Measurements from ENCODE around the gene PHTF2.
"Not testable (repeated sequence)": the region's sequence is repeated elsewhere in the genome, so short reads cannot be mapped to it uniquely, and the experiment has no call there.

Gene PHTF2

DNA sequence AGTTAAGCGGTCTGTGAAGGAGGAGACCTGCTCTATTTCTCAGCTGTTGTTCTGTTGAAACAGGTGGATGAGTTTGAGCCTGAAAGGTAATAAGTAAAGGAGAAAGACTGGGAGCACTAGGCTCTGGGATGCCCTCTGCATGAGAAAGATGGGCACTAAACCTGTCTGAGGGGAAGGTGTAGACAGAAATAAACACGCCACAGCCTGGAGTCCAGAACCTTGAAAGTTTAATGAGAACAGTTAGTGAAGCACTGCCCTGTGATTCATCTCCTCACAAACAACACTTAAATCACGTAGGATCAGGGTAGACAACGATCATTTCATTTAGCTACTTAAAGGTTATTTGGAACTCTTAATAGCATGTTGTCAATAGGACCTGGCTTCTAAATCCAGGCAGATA, 193.1 kb downstream of the PHTF2 start:
- no peak for TF ChIP-seq Cebpa-rat (IDR thresholded peaks at IDR 0.05)
- no peaks in the 10 kb centered on the region; a peak in 2 of 22 replicates for H3K9me3 ChIP-seq (replicated peaks in 1 of 11)
- peaks cover 0 to 7% (median 2%) of the 10 kb centered on the region in 10 experiments; a peak in 5 of 20 replicates for H3K4me1 ChIP-seq
- no peak overlapping the region for H3K4me2 ChIP-seq
- no peak overlapping the region for H3K27ac ChIP-seq
- H3K9ac ChIP-seq, result no peak overlapping the region
- H3K4me3 ChIP-seq, result no peak overlapping the region
- H3K36me3 ChIP-seq, result no peaks in the 10 kb centered on the region
- H4K20me1 ChIP-seq, result no peaks in the 10 kb centered on the region
- no peaks in the 10 kb centered on the region for H3K27me3 ChIP-seq

DNA sequence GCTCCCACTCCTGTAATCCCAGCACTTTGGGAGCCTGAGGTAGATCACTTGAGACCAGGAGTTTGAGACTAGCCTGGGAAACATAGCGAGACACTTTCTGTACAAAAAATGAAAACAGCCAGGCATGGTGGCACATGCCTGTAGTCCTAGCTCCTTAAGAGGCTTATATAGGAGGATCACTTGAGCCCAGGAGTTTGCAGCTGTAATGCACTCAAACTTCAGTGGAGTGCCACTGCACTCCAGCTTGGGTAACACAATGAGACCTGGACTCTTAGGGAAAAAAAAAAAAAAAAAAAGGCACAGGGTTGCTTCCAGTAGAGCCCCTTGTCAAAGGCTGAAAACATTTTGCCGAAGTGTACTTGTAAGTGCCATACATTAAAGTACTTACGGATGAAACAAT, 195.3 kb downstream of the PHTF2 start:
- Histone ChIP-seq H3K9ac (no peak overlapping the region), H4K20me1 (no peaks in the 10 kb centered on the region), H3K4me1 (peaks cover 0 to 7% (median 2%) of the 10 kb centered on the region in 10 experiments; a peak in 5 of 20 replicates), H3K4me3 (no peak overlapping the region), H3K27ac (no peak overlapping the region), H3K27me3 (no peaks in the 10 kb centered on the region), H3K4me2 (no peak overlapping the region), H3K36me3 (no peaks in the 10 kb centered on the region), H3K9me3 (replicated peaks in 1 of 11) (peaks cover 0 to under 1% (median 0%) of the 10 kb centered on the region in 11 experiments; a peak in 1 of 22 replicates)
- no peak for TF ChIP-seq Cebpa-rat (IDR thresholded peaks at IDR 0.05)

- Histone ChIP-seq H4K20me1 (no peaks in the 10 kb centered on the region), H3K4me1 (no peaks in the 10 kb centered on the region), H3K9me3 (replicated peaks in 1 of 11) (peaks cover 0 to 6% (median 0%) of the 10 kb centered on the region in 11 experiments; a peak in 1 of 22 replicates), H3K9ac (no peak overlapping the region), H3K27me3 (no peaks in the 10 kb centered on the region), H3K27ac (no peak overlapping the region), H3K4me2 (no peak overlapping the region), H3K4me3 (no peak overlapping the region), H3K36me3 (no peaks in the 10 kb centered on the region)
- no peak for TF ChIP-seq Cebpa-rat (IDR thresholded peaks at IDR 0.05)
Observed at GRCh38 chr7:77995717-77996116, 197.1 kb downstream of the PHTF2 start.

DNA sequence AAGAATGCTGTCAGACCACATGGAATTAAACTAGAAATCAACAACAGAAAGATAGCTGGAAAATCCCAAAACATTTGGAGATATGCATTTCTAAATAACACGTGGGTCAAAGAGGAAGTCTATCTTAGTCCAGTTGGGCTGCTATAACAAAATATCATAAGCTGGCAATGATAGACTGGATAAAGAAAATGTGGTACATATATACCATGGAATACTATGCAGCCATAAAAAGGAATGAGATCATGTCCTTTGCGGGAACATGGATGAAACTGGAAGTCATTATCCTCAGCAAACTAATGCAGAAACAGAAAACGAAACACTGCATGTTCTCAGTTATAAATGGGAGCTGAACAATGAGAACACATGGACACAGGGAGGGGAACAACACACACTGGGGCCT, 200.6 kb downstream of the PHTF2 start:
- not testable (repeated sequence) for H3K4me2 ChIP-seq; H3K36me3 ChIP-seq; H3K9me3 ChIP-seq (replicated peaks in 1 of 11); H4K20me1 ChIP-seq; H3K9ac ChIP-seq; H3K27me3 ChIP-seq; H3K4me1 ChIP-seq; H3K27ac ChIP-seq; H3K4me3 ChIP-seq

DNA sequence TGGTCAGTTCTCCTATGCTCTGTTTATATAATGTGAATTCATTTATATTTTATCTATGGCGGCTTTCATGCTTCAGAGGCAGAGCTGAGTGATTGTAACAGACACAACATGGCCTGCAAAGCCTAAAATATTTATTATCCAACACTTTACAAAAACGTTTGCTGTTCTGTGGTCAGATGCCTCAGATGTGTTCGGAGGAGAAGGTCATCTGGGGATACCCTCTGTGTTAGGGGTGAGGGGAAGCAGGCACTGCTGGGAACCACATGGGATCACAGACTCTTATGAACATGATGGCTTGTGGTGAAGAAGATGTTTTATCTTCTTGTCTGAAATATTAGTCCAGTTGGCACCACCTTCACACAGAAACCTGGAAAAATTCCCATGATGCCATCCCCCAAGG, 203.4 kb downstream of the PHTF2 start:
- H3K36me3 ChIP-seq, result no peaks in the 10 kb centered on the region
- H4K20me1 ChIP-seq, result no peaks in the 10 kb centered on the region
- H3K4me3 ChIP-seq, result no peak overlapping the region
- H3K9me3 ChIP-seq (replicated peaks in 1 of 11), result peaks cover 0 to 19% (median 7%) of the 10 kb centered on the region in 11 experiments; a peak in 5 of 22 replicates
- no peaks in the 10 kb centered on the region for H3K27me3 ChIP-seq
- H3K27ac ChIP-seq, result no peak overlapping the region
- H3K4me2 ChIP-seq, result peak overlapping the region in 2 of 11 experiments; percentile 0 to 7; a peak in 1 of 22 replicates
- no peak for TF ChIP-seq Cebpa-rat (IDR thresholded peaks at IDR 0.05)
- H3K9ac ChIP-seq, result no peak overlapping the region
- H3K4me1 ChIP-seq, result peaks cover 0 to 5% (median 0%) of the 10 kb centered on the region in 10 experiments; a peak in 2 of 20 replicates

GRCh38 chr7:78002715-78003114, 204.1 kb downstream of the PHTF2 start:
- Histone ChIP-seq H3K27me3 (no peaks in the 10 kb centered on the region), H3K9ac (no peak overlapping the region), H3K4me1 (peaks cover 0 to 5% (median 0%) of the 10 kb centered on the region in 10 experiments; a peak in 2 of 20 replicates), H3K4me2 (0 out of 22 replicates have a peak overlapping the region, but pooled peaks of 1 of the 11 experiments have one; percentile 7), H3K36me3 (no peaks in the 10 kb centered on the region), H3K27ac (no peak overlapping the region), H3K9me3 (replicated peaks in 1 of 11) (peaks cover 0 to 19% (median 7%) of the 10 kb centered on the region in 11 experiments; a peak in 5 of 22 replicates), H4K20me1 (no peaks in the 10 kb centered on the region), H3K4me3 (no peak overlapping the region)
- no peak for TF ChIP-seq Cebpa-rat (IDR thresholded peaks at IDR 0.05)

DNA sequence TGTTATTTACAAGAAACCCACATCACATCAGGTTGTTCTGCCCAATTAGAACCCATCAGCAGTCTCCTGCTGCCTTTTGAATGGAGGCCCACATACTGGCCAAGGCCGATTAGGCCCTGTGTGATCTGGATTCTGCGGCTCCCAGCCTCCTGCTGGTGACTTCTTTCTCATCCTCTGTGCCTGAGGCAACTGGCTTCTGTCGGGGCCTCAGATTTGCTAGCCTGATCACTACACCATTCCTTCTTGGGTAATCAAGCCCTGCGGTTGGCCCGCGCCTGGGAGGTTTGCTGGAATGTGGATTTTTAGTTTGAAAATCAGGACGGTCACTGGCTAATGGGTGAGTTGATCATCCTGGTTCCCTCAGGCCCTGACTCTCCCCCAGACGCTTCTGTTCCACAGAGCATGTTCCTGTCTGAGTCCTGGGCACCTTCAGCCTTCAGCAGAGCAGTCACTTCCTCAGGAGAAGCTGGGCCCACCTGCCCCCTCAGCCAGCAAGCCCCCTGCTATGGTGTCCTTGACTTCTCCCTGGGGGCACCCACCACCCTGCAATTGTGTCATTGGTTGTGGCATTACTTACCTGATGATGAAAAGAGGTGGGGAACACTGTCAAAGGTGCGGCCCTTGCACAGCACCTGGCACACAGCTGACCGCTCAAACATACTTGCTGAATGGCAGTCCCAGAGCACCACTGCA, 207.6 kb downstream of the PHTF2 start:
- no peak for TF ChIP-seq Cebpa-rat (IDR thresholded peaks at IDR 0.05)
- Histone ChIP-seq H3K4me2 (no peak overlapping the region), H3K27ac (no peak overlapping the region), H4K20me1 (no peaks in the 10 kb centered on the region), H3K9ac (no peak overlapping the region), H3K4me3 (no peak overlapping the region), H3K4me1 (peaks cover 0 to 5% (median 0%) of the 10 kb centered on the region in 10 experiments; a peak in 2 of 20 replicates), H3K27me3 (no peaks in the 10 kb centered on the region), H3K9me3 (replicated peaks in 1 of 11) (peaks cover 0 to 13% (median 7%) of the 10 kb centered on the region in 11 experiments; a peak in 5 of 22 replicates), H3K36me3 (no peaks in the 10 kb centered on the region)
